Measurements from ENCODE around the gene LARP4. TPM values are rescaled to one million over a fixed set of nuclear protein-coding genes. Genes with fewer than 3 reads are reported as not detected.
"Not testable (repeated sequence)": the region's sequence is repeated elsewhere in the genome, so short reads cannot be mapped to it uniquely, and the experiment has no call there.

Gene LARP4
- total RNA-seq, 3 donors from 2014 or later: 42.1 to 71.7 (median 53.1) TPM

GRCh38 chr12:50380761-50381325 is 19.8 kb upstream of the LARP4 start:
- Histone ChIP-seq H3K36me3 (ENCODE audit: low read depth) (no peaks in the 10 kb centered on the region), H3K9me3 (no peaks in the 10 kb centered on the region), H3K4me3 (no peak overlapping the region), H3K4me1 (ENCODE audit: low read depth) (no peaks in the 10 kb centered on the region)
- intact Hi-C loops (cut with DNase I, micrococcal nuclease): no loop called here
- TF ChIP-seq CTCF (IDR thresholded peaks at IDR 0.05): no peak
- DNase-seq: no peak
- no peak for ATAC-seq

GRCh38 chr12:50387487-50387886 is 13.2 kb upstream of the LARP4 start:
- intact Hi-C loops (cut with DNase I, micrococcal nuclease): no loop called here
- Histone ChIP-seq H3K4me1 (ENCODE audit: low read depth) (no peaks in the 10 kb centered on the region), H3K4me3 (no peak overlapping the region), H3K9me3 (no peaks in the 10 kb centered on the region), H3K36me3 (ENCODE audit: low read depth) (no peaks in the 10 kb centered on the region)
- DNase-seq (no peak), ATAC-seq (peak; percentile 15)
- TF ChIP-seq CTCF (IDR thresholded peaks at IDR 0.05): no peak

DNA sequence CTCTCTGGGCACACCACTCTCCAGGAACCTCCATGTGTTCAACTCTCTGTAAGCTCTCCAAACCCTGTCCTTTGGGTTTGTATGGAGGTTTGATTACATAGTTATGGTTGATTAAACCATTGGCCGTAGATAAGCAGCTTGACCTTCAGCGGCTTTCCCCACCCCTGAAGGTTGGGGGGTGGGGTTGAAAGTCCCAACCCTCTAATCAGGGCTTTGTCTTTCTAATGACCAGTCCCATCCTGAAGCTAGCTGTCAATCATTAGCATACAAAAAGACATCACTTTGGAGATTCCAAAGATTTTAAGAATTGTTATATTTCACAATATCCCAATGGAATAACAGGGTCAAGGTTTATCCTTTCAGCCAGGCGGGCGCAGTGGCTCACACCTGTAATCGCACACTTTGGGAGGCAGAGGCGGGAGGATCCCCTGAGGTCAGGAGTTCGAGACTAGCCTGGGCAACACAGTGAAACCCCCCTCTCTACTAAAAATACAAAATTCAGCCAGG is 12.7 kb upstream of the LARP4 start:
- TF ChIP-seq CTCF (IDR thresholded peaks at IDR 0.05): no peak
- no peak for DNase-seq
- Histone ChIP-seq H3K4me1 (ENCODE audit: low read depth) (no peaks in the 10 kb centered on the region), H3K36me3 (ENCODE audit: low read depth) (no peaks in the 10 kb centered on the region), H3K4me3 (no peak overlapping the region), H3K9me3 (no peaks in the 10 kb centered on the region)
- ATAC-seq: no peak
- intact Hi-C loops (cut with DNase I, micrococcal nuclease): no loop called here

- ATAC-seq; H3K4me1 ChIP-seq (ENCODE audit: low read depth); H3K9me3 ChIP-seq; H3K4me3 ChIP-seq; DNase-seq; intact Hi-C loops (cut with DNase I, micrococcal nuclease); H3K36me3 ChIP-seq (ENCODE audit: low read depth): not testable (repeated sequence)
Observed at GRCh38 chr12:50388793-50389192, 11.9 kb upstream of the LARP4 start.

DNA sequence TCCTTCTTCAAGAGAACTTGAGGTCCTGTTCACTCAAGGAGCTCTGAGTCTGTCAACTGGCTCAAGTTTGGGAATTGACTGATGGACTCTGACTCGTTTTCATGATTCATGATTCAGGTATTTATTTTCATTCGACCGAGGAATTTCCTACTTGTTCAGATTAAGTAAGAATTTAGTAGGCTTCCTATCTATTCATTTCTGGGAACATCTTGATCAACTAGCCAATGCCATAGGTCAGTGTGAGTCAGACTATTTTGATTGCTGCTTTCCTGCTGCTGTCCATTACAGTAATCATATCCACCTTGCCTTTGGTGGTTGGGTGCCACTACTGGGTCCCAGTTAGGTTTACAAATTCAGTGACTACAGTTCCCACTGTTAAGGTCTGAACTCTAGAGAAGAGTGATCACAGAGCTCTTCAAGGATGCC is 10.4 kb upstream of the LARP4 start:
- intact Hi-C loops (cut with DNase I, micrococcal nuclease): no loop called here
- no peak for TF ChIP-seq CTCF (IDR thresholded peaks at IDR 0.05)
- no peaks in the 10 kb centered on the region for H3K4me1 ChIP-seq (ENCODE audit: low read depth)
- no peaks in the 10 kb centered on the region for H3K9me3 ChIP-seq
- no peaks in the 10 kb centered on the region for H3K36me3 ChIP-seq (ENCODE audit: low read depth)
- ATAC-seq (peak; percentile 46), DNase-seq (no peak)
- no peak overlapping the region for H3K4me3 ChIP-seq

DNA sequence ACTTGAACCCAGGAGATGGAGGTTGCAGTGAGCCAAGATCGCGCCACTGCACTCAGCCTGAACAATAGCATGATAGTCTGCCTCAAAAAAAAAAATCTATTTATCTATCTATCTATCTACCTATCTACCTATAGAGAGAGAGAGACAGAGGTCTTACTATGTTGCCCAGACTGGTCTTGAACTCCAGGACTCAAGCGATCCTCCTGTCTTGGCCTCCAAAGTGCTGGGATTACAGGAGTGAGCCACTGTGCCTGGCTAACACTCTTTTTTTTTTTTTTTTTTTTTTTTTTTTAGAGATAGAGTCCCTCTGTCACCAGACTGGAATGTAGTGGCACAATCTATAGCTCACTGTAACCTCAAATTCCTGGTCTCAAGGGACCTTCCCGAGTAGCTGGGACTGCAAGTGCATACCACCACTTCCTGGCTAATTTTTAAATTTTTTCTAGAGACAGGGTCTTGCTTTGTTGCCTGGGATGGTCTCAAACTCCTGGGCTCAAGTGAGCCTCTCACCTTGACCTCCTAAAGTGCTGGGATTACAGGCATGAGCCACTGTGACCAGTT is 6.1 kb upstream of the LARP4 start:
- no peak for TF ChIP-seq CTCF (IDR thresholded peaks at IDR 0.05)
- no peak overlapping the region for H3K4me3 ChIP-seq
- H3K4me1 ChIP-seq (ENCODE audit: low read depth): no peaks in the 10 kb centered on the region
- DNase-seq (no peak), ATAC-seq (no peak)
- H3K9me3 ChIP-seq: no peaks in the 10 kb centered on the region
- H3K36me3 ChIP-seq (ENCODE audit: low read depth): no peaks in the 10 kb centered on the region
- intact Hi-C loops (cut with DNase I, micrococcal nuclease): no loop called here
